HG03469 (cell line): ENCODE results near the gene DDX27.
"Not testable (repeated sequence)": the region's sequence is repeated elsewhere in the genome, so short reads cannot be mapped to it uniquely, and the experiment has no call there.

Experiments used
- ATAC-seq: cut with Tn5 transposase; IDR thresholded peaks from one replicate; pipeline ENCODE4 v1.9.1; 2021; ENCODE audit warnings: mild to moderate bottlenecking, moderate library complexity, moderate number of reproducible peaks; ENCODE audit not compliant: unreplicated experiment

Gene DDX27, protein sequence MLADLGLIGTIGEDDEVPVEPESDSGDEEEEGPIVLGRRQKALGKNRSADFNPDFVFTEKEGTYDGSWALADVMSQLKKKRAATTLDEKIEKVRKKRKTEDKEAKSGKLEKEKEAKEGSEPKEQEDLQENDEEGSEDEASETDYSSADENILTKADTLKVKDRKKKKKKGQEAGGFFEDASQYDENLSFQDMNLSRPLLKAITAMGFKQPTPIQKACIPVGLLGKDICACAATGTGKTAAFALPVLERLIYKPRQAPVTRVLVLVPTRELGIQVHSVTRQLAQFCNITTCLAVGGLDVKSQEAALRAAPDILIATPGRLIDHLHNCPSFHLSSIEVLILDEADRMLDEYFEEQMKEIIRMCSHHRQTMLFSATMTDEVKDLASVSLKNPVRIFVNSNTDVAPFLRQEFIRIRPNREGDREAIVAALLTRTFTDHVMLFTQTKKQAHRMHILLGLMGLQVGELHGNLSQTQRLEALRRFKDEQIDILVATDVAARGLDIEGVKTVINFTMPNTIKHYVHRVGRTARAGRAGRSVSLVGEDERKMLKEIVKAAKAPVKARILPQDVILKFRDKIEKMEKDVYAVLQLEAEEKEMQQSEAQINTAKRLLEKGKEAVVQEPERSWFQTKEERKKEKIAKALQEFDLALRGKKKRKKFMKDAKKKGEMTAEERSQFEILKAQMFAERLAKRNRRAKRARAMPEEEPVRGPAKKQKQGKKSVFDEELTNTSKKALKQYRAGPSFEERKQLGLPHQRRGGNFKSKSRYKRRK

DNA sequence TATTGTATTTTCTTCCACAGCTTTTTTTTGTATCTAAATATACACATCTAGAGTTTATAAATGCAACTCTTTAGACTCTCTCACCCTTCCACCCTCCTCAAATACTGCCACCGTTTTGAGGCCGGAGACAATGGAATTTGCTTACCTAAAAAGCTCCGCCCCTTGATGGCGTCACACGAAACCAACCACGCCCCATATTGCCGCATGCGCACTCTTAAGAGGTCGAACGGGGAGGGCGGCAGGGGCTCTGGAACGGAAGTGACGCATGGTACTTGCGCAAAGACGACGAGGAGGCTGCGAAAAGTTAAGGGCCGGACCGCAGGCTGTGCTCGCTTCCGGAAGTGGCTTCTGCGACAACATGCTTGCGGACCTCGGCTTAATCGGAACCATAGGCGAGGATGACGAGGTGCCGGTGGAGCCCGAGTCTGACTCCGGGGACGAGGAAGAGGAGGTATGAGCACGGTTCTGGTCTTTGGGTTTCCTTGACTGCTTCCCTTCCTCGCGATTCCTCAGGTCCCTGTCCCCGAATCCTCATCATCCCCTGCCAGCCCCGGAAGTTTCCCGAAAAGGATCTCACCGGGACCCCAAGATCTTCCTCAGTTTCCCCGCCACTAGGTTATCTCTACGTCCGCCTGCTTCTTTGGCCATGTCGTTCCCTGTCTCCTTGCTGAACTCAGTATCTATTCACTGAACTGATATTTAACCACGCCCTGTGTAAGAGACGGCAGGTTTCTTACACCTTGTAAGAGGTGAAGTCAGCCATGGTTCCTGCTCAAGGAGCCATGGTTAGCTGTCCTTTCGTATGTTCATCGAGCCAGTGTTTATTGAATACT is at the start of gene DDX27:
TSS of gene DDX27 (plus strand) at position 326 of the 833 bp plus-strand sequence. CDS start at position 359, 33 bp downstream.
- peak; percentile 65 for ATAC-seq

DNA sequence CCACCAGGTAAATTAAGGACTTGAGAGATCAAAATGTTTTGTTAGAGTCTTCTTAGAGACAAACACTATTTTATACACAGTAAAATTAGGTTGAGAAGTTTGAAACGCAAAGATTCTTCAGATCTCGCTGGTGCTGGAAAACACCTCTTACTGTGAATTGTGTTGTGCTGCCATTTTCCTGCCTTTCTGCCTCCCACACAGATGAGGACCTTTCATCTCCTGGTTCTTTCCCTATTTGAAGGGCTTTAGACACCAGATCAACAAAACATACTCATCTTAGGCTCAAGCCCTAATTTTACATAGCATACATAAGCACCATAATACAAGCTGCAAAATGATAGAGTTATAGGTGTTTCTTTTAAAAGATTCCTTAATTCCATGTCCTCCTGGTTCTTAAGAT is 49.7 kb upstream of the DDX27 start:
- ATAC-seq = no peak

DNA sequence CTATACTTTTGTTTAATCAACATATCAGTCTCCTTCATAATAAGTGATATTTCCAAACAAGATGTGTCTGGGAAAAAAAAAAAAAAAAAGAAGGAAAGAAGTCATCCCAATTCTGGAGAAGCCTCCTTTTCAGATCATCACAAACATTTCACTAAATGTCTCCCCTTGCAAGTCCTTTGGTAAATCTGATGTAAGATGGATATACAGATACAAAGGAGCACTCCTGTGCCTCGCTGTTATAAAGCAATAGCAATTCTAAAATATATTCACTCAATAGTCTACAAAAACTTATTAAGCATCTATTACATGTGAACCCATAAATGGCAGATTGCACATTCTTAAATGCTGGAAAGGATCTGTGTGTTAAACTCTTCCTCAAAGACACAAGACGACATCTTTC is 48.5 kb upstream of the DDX27 start:
- ATAC-seq = no peak

DNA sequence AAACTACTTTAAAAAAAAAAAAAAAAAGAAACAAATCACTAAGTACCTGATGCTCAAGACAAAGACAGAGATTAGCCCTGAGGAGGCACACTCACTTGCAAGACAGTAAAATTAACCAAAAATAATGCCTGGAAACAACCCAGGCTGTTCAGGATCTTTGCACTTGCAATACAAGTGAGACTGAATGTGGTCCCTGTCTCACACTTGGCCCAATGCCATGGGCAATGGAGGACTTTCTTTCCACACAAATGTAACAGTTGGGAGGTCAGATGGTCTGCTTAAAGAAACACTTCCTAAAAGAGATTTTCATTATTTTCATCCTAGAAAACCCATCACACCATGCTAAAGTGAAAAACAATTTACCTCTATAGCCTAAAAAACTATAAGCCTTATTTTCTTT is 47.3 kb upstream of the DDX27 start:
- ATAC-seq = no peak

DNA sequence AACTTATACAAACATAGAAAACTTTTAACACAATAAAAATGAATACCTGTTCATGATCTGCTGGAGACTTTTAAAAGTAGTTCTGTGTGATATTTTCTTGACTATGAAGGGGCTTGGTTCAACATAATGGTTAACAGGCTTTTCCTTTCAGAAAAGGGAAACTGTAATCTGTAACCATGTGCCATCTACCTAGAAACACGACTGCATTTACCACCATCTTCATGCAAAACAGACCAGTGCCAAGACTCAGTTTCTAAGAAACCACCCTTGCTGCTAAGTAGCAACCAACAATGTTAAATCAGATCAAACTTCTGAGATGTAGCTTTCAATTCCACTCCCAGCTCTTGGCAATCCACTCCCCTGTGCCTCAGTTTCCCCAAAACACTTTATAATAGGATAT is 46.8 kb upstream of the DDX27 start:
- no peak for ATAC-seq

DNA sequence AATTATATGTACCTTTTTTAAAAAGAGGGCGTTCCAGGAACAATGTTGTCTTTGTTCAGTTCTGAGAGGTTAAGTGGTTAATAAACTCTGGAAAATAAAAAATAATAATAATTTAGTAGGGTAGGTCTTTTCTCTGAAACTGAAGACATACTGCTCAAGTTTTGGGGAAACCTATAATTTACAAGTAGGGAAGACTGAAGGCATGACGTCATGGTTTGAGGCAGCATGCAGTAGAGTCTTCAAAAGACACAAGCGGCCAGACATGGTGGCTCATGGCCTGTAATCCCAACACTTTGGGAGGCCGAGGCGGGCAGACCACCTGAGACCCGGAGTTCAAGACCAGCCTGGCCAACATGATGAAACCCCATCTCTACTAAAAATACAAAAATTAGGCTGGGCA is 45.0 kb upstream of the DDX27 start:
- ATAC-seq = no peak

DNA sequence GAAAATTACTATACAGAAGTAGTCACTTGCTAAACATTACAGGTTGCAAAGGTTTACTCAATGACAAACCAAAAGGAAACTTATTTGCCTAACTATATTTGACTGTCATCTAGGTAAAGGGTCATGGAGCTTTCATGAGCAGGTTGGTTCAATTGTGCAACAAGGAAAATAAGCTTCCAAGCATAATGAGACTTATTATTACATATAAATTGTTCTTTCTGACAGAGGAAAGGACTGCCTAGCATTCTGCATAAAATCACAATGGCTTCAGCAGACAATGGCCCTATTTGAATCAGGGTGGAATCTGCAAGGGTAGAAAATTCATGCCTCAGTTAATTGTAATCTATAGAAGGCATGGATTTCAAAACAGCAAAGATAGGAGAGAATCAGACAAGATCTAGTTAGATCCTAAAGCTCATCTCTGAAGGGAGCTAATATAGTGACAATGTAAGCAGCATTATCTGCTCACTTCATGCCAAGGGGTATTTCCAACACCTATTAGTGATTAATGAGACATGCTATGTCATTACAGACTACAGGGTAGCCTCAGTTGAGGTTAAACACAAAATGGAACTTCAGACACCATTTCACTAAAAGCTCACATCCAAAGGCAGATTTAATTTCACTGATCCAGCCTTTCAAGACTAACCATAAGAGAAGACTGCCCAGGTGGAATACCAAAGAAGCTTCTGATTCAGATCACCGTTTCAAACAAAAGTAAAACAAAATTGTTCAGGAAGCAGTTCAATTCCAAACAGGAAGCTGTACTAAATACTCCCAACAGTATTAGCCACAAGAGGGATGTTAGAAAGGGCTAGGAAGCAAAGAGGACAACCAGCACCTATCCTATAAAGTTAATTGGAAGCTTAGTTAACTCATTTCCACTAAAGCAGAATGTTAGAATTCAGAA is 39.6 kb upstream of the DDX27 start:
- ATAC-seq = peak; percentile 54

DNA sequence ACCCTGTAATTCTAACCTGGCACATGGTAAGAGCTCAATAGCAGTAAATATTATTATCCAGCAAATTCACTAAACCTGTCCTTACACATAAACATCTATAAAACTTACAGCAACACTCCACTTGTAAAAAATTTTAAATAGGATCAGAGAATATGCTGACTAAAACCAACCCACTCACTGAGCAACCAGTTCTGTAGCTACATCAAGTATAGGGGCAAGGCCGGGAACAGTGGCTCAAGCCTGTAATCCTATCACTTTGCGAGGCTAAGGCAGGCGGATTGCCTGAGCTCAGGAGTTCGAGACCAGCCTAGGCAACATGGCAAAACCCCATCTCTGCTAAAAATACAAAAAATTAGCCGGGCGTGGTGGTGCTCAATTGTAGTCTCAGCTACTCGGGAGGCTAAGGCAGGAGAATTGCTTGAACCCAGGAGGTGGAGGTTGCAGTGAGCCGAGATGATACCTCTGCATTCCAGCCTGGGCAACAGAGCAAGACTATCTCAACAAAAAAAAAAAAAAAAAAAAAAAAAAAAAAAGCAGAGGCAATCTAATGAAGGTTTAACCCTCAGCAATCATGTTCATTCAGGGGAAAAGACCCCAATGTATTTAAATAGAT is 37.8 kb upstream of the DDX27 start:
- ATAC-seq = no peak

DNA sequence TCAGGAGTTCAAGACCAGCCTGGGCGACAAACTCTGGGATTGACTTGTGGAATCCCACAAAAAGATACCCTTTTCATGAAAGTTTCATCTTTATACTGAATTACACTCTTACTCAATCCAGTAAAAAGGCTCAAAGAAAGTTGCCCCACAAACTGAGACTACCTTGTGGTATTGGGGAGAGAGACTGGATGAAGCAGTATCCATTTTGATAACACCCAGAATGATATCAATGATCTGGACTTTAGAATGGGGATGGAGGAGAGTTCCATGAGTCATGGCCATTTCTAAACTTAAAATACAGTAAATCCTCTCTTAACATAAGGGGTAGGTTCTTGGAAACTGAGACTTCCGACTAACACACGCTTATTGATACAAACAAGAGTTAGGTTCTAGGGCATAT is 35.8 kb upstream of the DDX27 start:
- ATAC-seq = no peak

DNA sequence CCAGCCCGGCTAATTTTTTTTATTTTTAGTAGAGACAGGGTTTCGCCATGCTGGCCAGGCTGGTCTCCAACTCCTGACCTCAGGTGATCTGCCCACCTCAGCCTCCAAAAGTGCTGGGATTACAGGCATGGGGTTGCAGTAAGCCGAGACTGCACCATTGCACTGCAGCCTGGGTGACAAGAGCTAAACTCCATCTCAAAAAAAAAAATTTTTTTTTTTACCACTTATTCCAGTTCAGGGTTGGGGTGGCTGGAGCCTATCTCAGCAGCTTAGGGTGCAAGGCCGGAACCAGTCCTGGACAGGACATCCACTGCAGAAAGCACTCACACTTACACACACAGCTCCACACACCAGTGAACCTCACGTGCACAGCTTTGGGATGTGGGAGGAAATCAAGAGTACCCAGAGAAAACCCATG is 35.1 kb upstream of the DDX27 start:
- ATAC-seq = not testable (repeated sequence)

DNA sequence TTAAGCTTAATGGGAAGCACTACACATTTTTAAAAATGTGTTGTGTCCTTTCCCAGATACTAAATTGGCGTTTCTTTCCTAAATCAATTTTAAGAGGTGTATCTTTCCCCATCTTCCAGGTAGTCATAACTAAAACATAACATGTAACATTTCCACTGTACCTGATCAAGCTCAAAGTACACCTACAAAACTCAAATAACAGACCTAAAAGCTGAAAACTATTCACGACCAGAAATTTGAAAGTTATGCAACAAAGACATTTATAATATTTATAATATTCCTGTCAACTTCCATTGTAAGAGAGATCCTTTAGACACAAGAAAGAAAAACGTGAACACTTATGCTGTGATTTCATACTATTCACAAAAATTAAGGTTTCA is 34.5 kb upstream of the DDX27 start:
- no peak for ATAC-seq

DNA sequence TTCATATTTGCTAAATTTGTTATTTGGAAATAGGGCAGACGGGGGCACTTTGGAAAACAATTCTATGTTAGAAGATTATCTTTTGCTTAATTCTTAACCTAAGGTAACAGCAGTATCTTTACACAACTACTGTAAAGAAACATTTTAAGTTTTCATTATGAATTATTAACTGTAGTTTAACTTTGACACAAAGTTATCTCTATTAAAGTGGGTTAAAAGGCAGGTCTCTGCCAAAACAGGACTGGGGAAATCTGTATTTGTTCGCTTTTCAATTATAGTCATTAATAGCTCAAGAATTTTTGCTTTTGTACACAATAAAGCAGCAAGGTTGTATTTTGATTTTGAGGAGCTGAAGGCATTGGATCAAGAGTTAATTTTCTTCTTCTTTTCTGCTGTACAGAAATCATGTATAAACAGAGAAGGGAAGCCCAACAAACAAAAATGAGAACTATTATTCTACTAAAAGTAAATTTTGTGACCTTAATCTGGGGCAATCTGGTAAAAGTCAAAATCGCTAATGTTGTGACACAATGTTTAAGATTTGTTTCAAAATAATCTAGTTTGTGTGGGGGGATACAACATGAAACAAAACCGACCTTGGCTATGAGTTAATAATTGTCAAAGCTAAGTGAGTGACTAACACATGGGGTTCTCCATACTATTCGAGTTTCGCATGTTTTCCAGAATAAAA is 34.0 kb upstream of the DDX27 start:
- no peak for ATAC-seq

DNA sequence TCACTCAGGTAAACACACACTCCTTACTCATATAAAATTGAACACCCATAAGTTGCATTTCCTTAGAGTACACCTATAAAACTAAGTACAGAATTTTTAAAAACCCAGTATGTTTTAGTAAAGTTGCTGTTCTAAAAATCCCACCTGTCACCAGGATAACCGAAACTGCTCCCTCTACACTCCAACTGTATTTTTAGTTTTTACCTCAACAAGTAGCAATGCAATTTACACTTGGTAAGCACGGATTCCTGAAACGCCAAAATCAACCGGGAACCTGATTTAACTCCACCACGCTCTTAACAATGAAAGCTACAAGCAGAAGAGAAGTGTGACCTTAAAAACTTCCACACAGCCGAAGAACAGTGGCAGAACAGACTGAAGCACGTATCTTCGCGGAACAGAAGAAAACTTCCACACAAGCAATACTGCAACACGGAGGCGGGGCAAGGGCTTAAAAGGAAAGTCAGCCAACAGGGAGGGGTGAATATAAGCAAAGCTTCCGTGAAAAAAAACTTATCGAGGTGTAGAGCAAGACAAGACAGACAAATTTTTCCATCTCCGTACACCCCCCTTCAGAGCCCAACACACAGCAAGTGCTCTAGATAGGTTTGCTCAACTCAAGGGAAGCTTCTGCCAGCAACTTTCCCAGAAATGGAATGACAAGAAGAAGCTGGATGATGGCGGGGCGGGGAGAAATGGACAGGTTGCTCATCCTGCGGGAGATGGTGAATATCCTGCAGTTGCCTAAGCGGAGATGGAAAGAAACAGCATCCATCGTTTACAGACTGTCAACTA is 32.5 kb upstream of the DDX27 start:
- ATAC-seq = no peak

DNA sequence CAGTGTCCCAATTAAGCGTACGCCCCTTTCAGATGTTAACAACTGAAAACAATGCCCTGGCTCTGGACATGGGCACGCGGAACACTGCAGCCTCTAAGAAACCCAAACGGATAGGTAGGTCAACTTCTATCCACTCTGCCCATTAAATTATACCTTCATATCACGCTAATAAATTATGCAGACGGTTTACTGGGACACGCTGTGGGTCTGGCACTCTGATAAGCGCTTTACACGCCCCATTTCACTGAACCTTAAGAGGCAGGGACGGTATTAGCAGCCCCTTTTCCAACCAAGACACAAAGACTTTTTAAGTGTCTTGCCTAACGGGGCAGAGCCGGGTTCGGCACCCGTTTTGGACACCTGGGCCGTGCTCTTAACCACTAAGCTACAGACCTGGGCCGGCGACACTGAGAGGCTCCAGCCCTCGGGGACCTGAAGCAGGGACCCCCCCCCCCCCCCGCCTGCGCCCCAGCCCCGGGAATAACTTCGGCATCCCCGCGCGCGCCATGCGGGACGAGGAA is 31.8 kb upstream of the DDX27 start:
- ATAC-seq = no peak

DNA sequence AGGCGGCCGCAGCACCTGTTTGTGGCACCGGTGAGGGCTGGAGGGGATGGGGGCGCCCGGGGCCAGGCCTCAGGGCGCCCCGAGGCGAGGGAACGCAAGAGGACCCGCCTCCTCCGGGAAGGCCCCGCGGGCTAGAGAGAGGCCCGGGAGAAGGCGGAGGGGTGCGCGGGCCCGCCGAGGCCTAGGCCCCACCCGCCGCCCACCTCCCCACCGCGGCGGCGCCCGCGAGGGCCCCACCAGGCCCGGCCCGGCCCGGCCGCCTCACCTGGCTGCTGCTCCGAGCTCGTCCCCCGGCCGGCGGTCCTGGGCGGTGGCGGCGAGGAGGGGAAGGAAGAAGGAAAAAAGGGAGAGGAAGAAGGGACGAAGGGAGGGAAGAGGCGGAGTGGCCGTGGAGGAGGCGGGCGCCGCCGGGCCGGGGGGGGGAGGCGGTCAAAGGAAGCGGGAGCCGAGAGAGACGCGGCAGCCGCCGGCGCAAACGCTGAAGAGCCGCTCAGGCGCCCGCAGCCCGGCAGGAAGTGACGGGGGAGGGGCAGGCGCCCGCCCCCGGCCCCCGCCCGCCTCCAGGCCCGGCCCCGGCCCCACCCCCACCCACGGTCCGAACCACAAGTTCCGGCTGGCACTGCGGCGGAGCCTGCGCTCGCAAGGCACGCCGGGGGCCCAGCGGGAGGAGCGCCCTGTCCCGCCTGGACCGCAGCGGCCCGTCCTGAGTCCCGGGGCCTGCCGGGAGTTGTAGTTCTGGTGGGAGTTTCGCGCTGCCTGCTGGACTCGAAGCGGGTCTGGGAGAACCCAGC is 31.2 kb upstream of the DDX27 start, which contains the start of gene STAU1:
TSS of gene STAU1 (minus strand) at position 484 of the 791 bp plus-strand sequence. CDS start 22,133 bp downstream, outside the sequence.
- peak; percentile 77 for ATAC-seq

DNA sequence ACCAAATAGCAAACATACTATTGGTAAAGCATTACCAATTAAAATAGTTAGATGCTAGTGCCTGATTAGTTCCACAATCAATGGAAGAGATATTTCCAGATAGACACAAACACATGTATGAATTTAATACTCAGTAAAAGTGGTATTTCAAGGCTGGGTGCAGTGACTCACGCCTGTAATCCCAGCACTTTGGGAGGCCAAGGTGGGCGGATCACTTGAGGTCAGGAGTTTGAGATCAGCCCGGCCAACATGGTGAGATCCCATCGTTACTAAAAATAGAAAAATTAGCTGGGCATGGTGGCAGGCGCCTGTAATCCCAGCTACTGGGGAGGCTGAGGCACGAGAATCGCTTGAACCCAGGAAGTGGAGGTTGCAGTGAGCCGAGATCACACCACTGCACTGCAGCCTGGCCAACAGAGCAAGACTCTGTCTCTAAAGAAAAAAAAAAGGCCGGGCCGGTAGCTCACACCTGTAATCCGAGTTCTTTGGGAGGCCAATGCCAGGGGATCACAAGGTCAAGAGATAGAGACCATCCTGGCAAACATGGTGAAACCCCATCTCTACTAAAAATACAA is 26.2 kb upstream of the DDX27 start:
- ATAC-seq = not testable (repeated sequence)

DNA sequence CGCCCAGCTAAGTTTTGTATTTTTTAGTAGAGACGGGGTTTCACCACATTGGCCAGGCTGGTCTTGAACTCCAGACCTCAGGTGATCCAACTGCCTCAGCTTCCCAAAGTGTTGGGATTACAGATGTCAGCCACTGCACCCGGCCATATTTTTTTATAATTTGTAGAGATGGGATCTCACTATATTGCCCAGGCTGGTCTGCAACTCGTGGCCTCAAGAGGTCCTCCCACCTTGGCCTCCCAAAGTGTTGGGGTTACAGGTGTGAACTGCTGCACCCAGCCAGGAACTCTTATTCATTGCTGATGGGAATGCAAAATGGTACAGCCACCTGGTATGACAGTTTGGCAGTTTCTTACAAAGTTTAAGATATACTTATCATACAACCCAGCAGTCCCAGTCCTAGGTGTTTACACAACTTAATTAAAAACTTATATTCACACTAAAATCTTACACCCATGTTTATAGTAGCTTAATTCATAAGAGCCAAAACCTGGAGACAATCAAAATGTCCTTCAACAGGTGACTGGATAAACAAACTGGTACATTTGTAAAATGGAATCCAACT is 19.4 kb upstream of the DDX27 start:
- no peak for ATAC-seq
